C4-2B (cell line): ENCODE measurements around the gene FRMD5.

Source experiments
- ZFX ChIP-seq: fragments of 450-650 bp; IDR thresholded peaks from 2 replicates; pipeline ENCODE4 v1.6.1; 2017
- TF ChIP-seq, protein P1 (sequence below): fragments of 450-650 bp; conservative IDR thresholded peaks from 2 replicates; pipeline ENCODE4 v1.5.1; 2017; ENCODE audit warnings: mild to moderate bottlenecking

GRCh38 chr15:44216958-44217357 lies 21.9 kb upstream of the FRMD5 start:
- TF ChIP-seq, protein P1, sequence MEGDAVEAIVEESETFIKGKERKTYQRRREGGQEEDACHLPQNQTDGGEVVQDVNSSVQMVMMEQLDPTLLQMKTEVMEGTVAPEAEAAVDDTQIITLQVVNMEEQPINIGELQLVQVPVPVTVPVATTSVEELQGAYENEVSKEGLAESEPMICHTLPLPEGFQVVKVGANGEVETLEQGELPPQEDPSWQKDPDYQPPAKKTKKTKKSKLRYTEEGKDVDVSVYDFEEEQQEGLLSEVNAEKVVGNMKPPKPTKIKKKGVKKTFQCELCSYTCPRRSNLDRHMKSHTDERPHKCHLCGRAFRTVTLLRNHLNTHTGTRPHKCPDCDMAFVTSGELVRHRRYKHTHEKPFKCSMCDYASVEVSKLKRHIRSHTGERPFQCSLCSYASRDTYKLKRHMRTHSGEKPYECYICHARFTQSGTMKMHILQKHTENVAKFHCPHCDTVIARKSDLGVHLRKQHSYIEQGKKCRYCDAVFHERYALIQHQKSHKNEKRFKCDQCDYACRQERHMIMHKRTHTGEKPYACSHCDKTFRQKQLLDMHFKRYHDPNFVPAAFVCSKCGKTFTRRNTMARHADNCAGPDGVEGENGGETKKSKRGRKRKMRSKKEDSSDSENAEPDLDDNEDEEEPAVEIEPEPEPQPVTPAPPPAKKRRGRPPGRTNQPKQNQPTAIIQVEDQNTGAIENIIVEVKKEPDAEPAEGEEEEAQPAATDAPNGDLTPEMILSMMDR: no peak
- TF ChIP-seq ZFX: no peak
